GM19351 (cell line): ENCODE measurements around the gene FAT3.

Experiments
- ATAC-seq: cut with Tn5 transposase; IDR thresholded peaks from one replicate; pipeline ENCODE4 v1.9.1; 2021; ENCODE audit warnings: mild to moderate bottlenecking, moderate library complexity; ENCODE audit not compliant: unreplicated experiment

The FAT3 gene

DNA sequence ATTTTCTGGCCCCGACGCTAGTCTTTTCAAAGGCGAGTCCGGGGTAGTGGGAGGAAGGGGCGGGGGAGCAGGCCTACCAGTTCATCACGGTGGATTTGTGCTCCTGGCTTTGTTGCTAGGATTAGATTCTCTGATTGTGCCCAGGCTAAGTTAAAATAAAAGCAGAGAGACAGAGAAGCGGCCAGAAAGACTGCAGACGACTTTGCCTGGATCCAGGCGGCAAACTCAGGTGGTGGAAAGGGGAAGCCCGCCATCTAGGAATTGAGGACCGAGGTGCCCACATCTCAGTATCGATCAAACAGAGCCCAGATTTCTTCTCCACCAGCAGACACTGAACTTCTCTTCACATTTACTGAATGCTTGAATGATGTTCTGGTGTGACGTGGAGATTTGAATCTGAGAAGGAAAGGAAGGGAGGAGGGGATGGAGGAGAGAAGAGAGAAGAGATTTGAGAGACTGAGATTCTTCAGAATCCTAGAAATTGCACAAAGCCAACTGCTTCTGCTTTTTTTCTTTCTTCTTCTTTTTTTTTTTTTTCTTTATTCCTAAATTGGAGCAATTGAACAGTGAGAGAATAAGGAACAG is 2.7 kb downstream of the FAT3 start:
- no peak for ATAC-seq

DNA sequence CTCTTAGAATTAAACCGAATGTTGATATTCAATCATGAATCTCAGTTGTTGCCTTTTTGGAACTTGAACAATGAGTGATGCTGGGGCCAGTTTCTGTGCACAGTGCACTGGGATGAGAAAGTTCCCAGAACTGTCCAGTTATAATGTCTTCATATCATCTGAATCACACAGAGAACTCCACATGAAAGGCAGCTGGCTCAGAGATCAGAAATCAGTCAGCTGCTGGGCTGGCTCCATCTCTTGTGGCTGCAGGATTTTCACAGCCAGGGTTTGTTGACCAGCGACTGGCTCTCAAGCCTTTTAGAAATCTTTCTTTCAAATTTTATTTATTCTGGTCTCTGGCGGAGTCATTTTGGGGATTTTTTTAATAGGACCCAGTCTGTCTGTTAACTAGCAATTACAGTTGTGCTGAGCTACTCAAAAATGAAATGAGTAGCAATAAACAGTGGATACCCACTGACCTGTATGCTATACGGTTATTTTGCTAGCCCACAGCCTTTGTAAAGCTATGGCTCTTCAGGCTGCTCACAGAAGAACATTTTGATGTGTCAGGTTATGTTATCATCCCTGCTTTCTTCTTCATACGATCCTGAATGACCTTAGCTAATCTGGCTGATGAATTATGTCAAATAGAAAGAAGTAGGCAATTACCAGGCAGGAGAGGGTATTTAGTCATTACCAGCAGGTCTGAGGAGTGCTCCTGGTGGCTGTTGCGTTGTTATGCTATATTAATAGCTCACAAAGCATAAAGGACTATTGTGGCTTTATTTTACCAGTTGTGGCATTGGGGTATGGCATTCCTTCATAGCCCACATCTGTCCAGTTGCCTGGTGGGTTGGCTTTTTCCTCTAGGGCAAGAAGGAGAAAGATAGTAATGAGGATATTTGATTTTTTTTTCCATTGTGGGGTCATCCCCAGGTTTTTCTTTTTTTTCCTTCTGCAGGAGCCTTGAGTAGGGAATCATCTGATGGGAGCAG is 3.6 kb downstream of the FAT3 start:
- no peak for ATAC-seq

DNA sequence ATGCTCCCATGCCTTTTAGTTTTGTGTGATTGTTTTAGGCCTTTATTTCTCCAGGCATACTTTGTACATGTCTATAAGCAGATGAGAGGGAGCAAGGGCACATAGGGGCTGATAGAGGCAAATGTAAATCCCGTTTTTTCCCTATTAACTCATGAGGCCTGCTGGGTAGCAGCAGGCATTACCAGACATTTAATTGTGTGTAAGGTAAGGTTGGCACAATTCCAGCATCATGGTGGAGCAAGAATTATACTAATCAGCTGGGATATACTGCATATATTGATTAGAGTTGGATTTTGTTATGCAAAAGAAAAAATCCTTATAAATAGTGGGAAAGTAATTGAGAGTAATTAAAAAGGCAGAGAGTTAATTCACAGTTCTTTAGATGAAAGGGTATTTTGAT is 12.2 kb downstream of the FAT3 start:
- no peak for ATAC-seq

DNA sequence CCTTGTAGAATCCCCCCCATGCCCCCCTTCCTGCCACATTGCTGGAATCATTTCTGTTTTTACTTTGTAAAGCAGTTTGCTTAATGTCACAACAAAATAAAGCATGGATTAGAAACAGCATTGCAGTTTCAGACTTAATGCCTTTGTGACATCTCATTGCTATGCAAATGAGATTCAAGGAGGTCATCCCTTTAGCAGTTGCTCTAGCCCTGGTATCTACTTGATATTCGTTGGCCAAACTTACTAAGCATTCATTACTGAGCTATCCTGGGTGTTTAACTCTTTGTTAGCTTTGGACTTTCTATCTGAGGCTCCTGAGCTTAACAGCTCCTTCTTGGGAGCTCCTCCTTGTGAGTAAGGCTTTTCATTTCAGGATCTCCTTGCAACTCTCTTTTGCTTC is 16.3 kb downstream of the FAT3 start:
- ATAC-seq: no peak

DNA sequence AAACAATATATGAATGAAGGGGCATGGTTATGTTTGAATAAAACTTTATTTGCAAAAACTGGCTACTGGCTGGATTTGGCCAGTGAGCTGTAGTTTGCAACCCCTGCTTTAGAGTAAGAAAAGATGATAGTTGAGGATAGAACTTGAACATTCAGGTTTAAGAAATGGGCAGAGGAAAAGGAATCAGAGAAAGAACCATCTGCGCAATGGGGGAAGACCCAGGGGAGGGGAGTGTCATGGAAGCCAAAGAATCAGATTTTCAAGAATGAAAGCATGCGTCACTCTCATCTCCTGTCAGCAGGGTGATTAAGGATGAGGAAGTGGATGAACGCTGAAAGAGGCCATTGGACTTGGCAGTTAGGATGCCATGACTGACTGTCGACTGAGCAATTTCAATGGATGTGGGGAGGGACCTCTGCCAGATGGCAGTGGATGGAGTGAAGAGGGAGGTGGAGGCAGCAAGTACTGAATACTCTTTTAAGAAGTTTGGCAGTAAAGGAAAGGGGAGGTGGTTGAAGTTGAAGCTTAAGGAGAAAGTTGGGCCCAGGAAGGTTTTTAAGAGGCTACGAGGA is 21.2 kb downstream of the FAT3 start:
- ATAC-seq: no peak

DNA sequence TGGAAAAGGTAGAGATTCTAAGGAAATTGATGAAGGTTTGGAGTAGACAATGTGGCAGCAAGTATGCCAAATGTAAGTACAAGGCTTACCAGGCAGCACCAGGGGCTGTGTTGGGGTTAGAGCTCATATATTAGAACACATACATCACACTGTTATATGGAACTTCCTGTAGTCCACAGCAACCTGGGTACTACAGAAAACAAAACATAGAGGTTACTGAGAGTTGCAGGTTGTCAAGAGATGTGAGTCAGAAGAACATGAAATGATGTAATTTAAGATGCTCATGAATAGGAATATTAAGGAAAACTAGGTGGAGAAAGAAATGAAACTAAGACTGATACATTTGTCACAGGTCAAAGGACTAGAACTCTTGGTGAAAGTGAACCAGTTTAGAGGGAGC is 22.0 kb downstream of the FAT3 start:
- no peak for ATAC-seq

DNA sequence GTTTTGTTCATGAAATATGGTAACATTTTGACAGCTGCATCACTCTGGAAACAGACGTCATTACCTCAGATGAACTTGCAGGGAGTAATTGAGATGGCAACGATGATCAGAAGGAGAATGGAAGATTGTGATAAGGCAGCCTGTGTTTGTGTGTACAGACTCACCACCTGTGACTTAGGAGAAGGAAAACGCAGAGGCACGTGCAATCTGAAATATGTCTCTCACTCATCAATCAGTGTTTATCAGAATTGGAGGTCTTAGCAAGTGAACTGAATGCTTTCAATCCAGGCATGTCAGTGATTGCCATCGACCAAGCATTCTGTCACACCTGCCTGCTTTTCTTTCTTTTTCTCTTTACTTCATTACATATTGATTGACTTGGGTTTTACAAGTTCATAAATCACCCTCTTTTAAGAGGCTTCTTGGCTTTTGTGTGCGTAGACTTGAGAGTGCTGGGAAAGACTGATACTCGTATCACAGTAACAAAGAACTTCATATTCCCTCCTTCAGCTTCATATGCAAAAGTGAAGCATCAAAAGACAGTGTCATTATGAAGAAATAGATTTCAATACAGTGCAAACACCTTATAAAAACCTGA is 24.6 kb downstream of the FAT3 start:
- no peak for ATAC-seq

DNA sequence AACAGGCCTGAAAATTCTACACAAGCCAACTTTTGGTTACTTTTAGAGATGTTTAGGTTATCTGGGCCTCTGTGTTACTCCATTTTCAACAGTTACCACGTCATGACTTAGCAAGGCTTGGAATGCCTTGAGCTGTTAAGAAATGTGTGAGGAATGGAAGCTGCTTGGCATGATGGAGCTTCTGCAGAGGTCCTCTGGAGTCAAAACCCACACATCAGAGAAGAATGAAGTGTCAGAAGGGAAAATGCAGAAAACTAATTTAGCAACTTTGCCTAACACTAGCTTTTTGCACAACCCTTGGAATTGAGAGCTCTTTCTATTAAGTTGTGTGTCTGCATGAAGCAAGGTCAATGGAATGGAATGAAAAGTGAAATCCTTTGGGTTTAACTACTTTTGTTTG is 27.4 kb downstream of the FAT3 start:
- no peak for ATAC-seq

DNA sequence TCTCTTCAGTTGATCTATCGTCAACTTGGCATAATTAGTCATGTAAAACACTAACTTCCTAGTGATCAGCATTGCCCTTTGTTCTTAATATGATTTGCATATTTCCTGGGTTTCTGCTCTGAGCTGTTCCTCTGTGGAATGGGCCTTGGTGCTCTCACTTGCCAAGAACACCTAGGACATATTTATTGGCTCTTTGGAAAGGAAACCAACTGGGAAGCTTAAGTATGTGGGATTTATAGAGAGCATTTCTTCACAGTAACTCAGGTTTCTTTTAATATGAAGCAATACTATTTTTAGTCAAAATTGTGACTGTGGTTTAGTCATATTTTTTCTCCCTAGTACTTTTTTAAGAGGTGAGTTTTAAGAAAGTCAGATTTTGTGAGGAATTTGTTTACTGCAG is 28.8 kb downstream of the FAT3 start:
- no peak for ATAC-seq

DNA sequence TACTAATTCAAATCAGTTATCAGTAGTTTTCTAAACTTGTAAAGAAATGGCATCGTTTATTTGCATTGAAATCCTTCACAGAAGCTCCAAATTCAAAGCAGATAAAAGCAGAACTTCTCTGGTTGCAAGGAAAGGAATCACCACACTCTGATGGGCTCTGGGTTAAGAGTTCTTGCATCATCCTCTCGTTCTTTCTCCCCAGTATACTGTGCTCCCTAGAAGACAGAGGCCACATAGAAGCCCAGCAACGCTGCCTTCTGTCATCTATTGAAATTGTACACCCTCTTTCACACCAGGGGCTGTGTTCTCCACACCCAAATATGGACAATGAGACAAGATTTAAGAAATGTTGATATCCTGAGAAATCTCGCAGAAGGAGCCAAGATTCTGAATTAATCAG is 29.3 kb downstream of the FAT3 start:
- no peak for ATAC-seq

DNA sequence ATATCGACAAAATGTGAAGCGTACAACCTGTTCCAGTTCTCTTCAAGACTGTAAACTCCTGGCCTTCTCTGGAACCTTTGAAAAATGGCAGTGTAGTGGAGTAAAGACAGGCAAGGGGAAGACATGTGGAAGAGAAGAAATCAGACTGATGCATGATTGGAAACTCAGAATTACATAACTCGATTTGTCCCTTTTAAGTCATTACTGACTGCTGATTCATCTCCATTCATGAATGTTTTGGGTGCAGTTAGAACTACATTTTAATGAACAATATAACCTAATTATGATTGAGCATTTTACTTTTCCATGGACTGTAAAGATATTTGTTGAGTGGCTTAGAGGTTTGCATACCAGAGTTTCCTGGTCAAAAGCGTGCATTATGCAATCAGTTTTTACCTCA is 32.9 kb downstream of the FAT3 start:
- ATAC-seq: no peak

DNA sequence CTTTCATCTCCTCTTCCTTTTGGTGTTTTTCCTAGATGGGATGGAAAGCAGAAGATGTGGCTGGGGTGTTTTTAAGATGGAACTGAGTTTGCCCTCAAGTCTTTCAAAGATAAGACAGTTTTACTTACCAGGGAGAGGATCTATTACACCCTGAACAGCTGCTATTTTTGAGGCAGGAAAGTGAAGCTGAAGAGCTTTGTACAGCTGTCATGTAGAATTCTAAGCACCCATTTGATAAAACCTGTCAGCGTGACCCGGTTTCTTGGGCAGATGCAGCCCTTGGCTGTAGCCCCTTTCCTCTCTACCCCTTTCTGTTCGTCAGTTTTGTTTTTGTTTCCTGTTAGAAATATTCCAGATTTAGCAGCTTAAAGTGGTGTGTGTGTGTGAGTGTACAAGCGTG is 35.2 kb downstream of the FAT3 start:
- no peak for ATAC-seq

DNA sequence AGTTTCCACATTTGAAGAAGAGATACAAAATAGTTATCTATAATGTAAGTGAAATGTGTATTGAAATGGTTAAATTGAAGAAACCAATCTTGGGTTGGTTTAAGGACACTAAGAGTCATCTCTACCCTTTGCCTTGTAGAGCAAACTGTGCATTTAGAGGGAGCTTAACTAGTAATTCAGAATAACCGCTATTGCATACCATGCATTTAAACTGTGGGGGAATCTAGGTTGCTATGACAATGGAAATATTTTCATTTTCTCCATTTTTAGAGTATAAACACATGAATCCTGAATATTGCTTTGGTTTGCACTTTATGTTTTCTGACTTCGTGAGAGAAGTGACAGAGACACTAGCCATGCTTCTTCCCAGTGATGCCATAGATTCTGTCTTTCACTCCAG is 39.7 kb downstream of the FAT3 start:
- no peak for ATAC-seq

DNA sequence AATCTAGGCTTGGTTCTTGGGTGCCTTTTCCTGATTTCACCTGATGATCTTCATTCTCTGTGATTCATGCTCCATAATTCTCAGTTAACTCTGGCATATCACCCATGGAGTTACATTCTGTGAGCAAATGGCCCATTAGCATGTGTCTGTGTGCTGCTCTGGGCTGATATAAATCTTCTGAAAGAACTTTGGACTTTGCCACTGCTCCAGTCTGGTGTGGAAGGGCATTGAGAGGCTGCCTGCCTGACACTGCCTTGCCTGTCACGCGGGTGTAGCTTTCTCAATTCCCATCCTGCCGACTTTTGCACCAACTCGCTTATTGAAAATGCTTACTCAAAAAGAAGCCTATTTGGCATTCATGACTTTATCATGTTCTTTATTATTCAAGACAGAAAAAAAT is 42.2 kb downstream of the FAT3 start:
- ATAC-seq: no peak

DNA sequence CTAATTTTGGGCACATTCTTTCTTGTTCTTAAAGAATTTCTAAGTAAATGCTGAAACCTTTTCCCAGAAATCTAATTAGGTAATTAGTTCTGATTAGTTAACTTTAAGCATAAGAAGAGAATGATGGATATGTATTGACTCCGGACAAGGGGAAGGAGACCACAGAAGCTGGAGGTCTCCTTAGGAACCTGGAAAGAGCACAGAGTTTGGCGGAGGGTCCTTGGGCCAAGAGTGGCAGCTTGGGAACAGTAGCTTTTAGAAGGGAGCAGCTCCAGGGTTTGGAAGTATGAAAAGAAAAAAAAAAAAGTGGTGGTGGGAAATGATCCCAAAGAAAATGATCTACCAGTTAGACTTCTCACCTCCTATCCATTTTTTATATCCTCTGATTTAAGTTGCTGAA is 42.7 kb downstream of the FAT3 start:
- no peak for ATAC-seq

DNA sequence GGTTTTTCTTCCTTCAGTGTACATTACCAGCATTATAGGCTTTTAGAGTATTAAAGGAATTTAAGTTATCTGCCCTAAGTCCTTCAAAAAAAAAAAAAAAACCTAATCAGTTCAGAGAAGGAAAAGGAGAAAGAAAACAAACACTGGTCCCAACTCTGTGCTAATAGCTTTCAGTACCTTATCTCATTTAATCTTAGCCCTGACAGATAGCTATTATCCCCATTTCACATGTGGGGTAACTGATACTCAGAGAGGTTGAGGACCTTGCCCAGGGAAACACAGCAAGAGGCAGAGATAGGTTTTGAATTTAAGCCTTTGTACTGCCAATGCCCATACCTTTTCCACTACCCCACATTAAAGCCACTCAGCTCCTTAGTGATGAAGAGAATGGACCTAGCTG is 43.4 kb downstream of the FAT3 start:
- no peak for ATAC-seq

DNA sequence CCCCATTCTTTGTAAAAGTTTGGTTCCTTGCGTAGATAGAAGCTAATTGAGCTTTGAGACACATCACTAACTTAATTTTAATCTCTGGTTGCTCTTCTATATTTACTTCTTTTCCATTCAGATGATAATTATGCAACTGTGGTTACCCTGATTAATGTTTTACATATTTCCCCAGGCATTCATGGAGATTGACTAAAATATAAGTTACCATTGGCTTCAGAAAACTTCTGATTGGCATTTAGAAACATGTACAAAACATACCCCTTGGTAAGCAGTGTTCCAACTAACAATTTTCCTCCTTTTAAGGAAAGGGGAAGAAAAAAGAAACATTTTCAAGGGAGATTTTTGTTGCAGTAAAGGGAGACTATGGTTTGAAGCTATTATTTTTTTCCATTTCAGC is 43.9 kb downstream of the FAT3 start:
- no peak for ATAC-seq

DNA sequence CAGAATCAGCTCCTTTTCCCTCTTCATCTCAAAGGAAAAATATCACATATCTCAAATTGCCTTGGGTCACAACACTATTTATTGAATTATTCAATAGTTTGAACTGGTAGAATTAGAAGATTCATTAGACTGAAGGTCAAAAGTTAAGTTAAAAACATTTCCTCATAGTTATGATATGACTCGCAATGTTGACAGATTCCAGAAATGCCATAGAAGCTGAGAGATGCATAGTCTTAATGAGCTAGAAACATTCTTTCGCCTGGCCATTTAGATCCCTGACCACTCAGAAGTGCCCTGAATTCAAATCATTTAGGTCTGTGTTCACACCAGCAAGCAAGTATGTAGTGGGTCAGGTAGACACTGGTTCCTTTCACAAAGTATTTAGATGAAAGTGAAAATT is 44.4 kb downstream of the FAT3 start:
- no peak for ATAC-seq

DNA sequence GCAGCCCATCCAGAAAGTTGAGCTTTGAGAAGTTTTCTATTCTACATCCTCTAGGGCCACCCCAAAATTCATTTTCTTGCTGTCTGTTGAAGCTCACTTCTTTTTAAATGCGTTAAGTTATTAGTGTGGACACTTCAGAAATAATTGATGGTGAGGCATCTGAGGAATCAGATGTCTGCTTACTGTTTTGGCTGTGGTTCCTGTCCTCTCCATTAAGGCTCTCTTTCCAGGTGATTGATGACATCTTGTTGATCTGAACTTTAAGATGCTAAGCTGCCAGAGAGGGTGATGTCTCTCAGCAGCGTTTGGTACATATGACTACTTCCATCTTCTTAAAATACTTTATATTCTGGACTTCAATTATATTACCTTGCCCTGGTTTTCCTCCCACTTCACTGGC is 45.2 kb downstream of the FAT3 start:
- no peak for ATAC-seq

DNA sequence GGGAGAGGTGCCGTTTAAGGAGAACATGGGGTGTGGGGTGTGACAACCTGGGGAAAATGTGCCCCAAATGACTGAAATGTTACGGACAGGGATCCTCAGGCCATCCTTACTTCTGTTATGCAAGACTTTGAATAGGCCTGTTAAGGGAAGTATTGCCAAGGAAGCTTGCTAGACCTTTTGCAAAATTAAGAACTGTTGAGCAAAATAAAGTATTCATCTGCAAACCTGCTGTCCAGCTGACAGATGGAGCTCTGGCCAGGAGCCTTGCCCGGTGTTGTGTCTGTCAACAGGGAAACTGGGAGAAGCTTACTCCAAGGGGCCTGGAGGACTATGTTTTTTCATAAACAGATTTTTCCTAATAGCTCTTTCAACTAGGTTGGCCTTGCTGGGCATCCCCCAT is 48.0 kb downstream of the FAT3 start:
- no peak for ATAC-seq
